Cardiac muscle cell (in vitro differentiated cells and primary cell): Measurements from ENCODE around the gene KRT16. TPM values are rescaled to one million over a fixed set of nuclear protein-coding genes. Genes with fewer than 3 reads are reported as not detected.
A peak's percentile ranks its signal among the peaks of the same experiment; 100 is the strongest.

Source experiments
- DNase-seq, 2 donors: peaks; one replicate each; pipeline versions ENCODE4 v3.0.0 to v3.0.0-alpha.2; 2010 to 2017; ENCODE audit warnings: low read depth in 1 of 2, low spot score in 1 of 2
- H3K27ac ChIP-seq: fragments of 200-600 bp; sonication (generic); 2 replicates; pipeline ENCODE4 v1.5.1; 2016
- H3K27me3 ChIP-seq: fragments of 200-600 bp; sonication (generic); 2 replicates; pipeline ENCODE4 v1.6.0; 2016; ENCODE audit warnings: control low read depth
- H3K36me3 ChIP-seq: fragments of 200-600 bp; sonication (generic); 2 replicates; pipeline ENCODE4 v1.5.1; 2016; ENCODE audit warnings: control low read depth
- H3K4me1 ChIP-seq: fragments of 200-600 bp; sonication (generic); 2 replicates; pipeline ENCODE4 v1.8.1; 2017; ENCODE audit warnings: low read depth, mild to moderate bottlenecking, mixed run types
- H3K4me3 ChIP-seq: fragments of 200-600 bp; sonication (generic); 2 replicates; pipeline ENCODE4 v1.5.1; 2016; ENCODE audit warnings: mild to moderate bottlenecking
- H3K9me3 ChIP-seq: fragments of 200-600 bp; sonication (generic); 2 replicates; pipeline ENCODE4 v1.5.1; 2017; ENCODE audit warnings: low read depth, mild to moderate bottlenecking, control low read depth
- polyA plus RNA-seq: library from polyadenylated mRNA; unstranded; fragments of >200 nt; fragmentation: Nextera tagmentation; extraction: Ambion mirVana; gene quantifications from 2 replicates; pipeline ENCODE4 v1.2.1, GENCODE V29; 2016
- total RNA-seq: library from RNA; depleted of rRNA; stranded (reverse); fragments of >200 nt; gene quantifications from 2 replicates; pipeline ENCODE4 v1.2.3, GENCODE V29; 2016
- TF ChIP-seq, protein P1 (sequence below): IDR thresholded peaks from 2 replicates; pipeline ENCODE4 v1.5.1; 2012; ENCODE audit warnings: low read depth, mild to moderate bottlenecking, low read length

Gene KRT16
- total and polyA plus RNA-seq, 2 experiments from 2014 or later, result 0.16 TPM; not detected in 1

- no peaks in the 10 kb centered on the region for H3K9me3 ChIP-seq
- H3K36me3 ChIP-seq, result no peaks in the 10 kb centered on the region
- TF ChIP-seq, protein P1, sequence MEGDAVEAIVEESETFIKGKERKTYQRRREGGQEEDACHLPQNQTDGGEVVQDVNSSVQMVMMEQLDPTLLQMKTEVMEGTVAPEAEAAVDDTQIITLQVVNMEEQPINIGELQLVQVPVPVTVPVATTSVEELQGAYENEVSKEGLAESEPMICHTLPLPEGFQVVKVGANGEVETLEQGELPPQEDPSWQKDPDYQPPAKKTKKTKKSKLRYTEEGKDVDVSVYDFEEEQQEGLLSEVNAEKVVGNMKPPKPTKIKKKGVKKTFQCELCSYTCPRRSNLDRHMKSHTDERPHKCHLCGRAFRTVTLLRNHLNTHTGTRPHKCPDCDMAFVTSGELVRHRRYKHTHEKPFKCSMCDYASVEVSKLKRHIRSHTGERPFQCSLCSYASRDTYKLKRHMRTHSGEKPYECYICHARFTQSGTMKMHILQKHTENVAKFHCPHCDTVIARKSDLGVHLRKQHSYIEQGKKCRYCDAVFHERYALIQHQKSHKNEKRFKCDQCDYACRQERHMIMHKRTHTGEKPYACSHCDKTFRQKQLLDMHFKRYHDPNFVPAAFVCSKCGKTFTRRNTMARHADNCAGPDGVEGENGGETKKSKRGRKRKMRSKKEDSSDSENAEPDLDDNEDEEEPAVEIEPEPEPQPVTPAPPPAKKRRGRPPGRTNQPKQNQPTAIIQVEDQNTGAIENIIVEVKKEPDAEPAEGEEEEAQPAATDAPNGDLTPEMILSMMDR, result no peak
- H3K4me1 ChIP-seq, result no peaks in the 10 kb centered on the region
- no peak overlapping the region for H3K27ac ChIP-seq
- no peak for DNase-seq
- no peak overlapping the region for H3K4me3 ChIP-seq
- no peaks in the 10 kb centered on the region for H3K27me3 ChIP-seq
Measured at GRCh38 chr17:41657176-41657754, 44.7 kb upstream of the KRT16 start.

DNA sequence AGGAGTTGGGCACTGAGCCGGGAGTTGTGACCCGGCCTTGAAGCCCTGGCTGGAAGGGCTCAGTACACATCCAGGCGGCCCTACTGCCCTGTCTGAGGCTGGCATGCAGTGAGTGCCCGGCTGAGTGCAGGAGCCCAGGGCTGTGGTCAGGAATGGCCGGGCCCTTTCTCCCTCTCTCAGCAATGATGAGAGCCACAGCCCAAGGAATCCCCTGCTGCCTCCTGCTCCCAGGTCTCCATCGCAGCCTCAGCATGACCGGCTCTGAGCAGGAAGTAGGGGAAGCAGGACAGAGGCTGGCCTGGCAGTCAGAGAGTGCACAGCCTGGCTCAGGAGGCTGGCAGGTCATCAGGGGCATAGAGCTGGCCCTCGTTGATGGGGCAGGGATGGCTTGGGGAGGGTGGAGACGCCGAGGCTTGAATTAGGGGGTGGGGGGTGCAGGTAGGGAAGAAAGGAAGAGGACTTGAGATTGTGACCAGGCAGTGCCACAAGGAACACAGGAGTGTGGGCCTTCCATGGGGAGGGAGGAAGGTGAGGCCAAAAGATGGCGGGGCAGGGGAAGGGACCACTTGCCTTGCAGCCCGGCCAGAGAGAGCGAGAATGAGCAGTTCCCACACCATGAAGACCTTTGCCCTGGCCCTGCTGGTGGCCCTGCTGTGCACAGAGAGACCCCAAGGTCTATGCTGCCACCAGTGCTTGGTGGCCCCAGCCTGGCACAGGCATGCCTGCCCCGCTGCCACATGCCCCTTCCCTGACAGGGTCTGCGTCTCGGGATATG is 43.9 kb upstream of the KRT16 start:
- Histone ChIP-seq H3K36me3 (no peaks in the 10 kb centered on the region), H3K27ac (no peak overlapping the region), H3K4me3 (no peak overlapping the region), H3K9me3 (no peaks in the 10 kb centered on the region), H3K4me1 (no peaks in the 10 kb centered on the region), H3K27me3 (no peaks in the 10 kb centered on the region)
- TF ChIP-seq, protein P1, result no peak
- DNase-seq, result no peak

DNA sequence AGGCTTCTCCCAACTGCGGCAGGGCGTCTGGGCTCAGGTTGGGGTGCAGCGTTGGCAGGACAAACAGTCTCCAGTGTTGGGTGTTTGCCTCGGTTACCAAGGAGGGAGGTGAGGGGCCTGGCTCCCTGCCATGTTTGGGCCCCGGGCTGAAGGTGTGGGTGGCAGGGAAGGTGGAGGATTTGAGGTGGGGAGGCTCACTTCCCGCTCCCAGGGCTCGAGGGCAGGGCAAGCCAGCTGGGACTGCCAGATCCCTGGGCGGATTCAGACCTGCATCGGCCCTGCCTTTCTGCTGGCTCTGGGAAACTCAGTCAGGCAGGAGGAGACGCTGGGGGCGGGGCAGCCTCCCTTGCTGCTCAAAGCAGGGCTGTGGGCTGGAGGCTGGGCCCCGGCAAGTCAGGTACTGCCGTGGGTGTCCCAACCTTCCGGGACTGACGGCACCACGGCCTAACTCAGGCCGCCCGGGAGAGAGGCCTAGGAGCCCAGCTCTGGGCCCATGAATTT is 43.1 kb upstream of the KRT16 start:
- TF ChIP-seq, protein P1, result no peak
- Histone ChIP-seq H3K4me1 (no peaks in the 10 kb centered on the region), H3K36me3 (no peaks in the 10 kb centered on the region), H3K9me3 (no peaks in the 10 kb centered on the region), H3K27me3 (no peaks in the 10 kb centered on the region), H3K4me3 (no peak overlapping the region), H3K27ac (no peak overlapping the region)
- DNase-seq, result peak in 1 of 2 donors; percentile 34

GRCh38 chr17:41654678-41655607 is 42.4 kb upstream of the KRT16 start:
- H3K9me3 ChIP-seq, result no peaks in the 10 kb centered on the region
- DNase-seq, result no peak
- no peaks in the 10 kb centered on the region for H3K27me3 ChIP-seq
- no peak overlapping the region for H3K4me3 ChIP-seq
- no peaks in the 10 kb centered on the region for H3K4me1 ChIP-seq
- no peak overlapping the region for H3K27ac ChIP-seq
- H3K36me3 ChIP-seq, result no peaks in the 10 kb centered on the region
- TF ChIP-seq, protein P1, result no peak

DNA sequence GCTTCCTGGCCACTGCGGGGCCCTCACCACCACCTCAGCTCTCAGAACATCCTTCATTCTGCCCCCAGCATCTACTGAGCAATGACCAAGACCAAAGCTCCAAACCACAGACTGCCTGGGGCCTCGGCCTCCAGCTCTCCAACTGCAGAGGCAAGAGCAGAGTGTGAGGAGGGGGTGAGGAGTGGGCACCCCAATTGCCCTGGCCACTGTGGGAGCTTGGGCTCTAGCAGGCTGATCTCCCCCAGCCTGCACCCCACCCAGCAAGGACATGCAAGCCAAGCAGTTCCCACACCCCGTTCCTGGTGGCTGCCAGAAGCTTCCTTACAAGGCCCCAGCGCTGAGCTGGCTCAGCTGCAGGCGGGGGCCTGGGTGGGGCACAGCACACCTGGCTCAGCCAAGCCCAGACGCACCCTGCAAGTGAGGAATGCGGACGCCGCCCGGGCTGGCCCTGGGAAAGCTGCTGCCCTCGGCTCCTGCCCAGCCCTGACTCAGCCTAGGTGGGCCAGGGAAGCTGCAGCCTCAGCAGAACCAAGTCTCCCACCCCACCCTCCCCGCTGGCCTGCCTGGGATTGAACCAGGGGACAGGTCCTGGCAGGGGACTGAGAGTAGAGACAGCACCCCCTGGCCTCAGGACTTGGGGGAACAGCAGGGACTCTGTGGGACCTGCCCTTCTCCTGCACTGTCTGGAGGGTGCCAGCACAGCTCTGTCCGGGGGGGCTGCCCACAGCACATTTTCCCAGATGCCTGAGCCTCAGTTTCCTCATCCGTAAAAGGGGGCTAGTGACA is 41.5 kb upstream of the KRT16 start:
- no peaks in the 10 kb centered on the region for H3K4me1 ChIP-seq
- DNase-seq, result no peak
- H3K27me3 ChIP-seq, result no peaks in the 10 kb centered on the region
- H3K4me3 ChIP-seq, result no peak overlapping the region
- H3K9me3 ChIP-seq, result no peaks in the 10 kb centered on the region
- H3K27ac ChIP-seq, result no peak overlapping the region
- TF ChIP-seq, protein P1, result no peak
- H3K36me3 ChIP-seq, result no peaks in the 10 kb centered on the region
